CD4-positive, alpha-beta T cell treated with Interleukin-1 beta for 1 hour (primary cell): ENCODE measurements around the gene RHBDF1.
A peak's percentile ranks its signal among the peaks of the same experiment; 100 is the strongest.
"Not testable (repeated sequence)": the region's sequence is repeated elsewhere in the genome, so short reads cannot be mapped to it uniquely, and the experiment has no call there.

Experiments
- DNase-seq, 2 donors: peaks; one replicate each; pipeline ENCODE4 v3.0.0-alpha.2; 2020 to 2022

Gene RHBDF1

DNA sequence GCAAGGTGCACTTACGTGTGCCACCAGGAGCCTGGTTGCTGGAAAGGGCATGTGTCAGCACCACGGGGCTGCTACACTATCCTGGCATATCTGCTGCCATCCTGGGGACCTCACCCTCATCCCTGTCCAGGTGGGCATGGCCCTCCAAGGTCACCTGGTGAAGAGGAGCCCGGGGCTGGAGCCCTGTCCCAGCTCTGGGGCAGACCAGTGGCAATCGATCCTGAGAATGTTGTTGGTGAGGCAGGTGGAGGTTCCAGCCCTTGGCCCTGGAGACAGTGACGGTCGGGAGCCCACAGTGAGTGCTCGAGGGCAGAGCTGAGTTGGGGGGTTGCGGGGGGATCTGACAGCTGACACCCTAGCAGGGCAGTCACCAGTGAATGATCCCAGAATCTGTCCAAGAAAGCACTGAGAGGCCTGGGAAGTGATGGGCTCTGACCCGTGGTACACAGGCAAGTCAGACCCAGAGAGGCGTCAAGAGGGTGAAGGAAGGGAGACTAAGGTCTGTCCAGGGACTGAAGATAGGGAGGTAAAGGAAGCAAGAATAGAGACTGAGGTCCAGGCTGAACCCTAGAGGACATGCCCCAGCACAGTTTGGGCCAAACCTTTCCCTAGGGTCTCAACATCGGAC lies 36.6 kb downstream of the RHBDF1 start:
- no peak for DNase-seq

DNA sequence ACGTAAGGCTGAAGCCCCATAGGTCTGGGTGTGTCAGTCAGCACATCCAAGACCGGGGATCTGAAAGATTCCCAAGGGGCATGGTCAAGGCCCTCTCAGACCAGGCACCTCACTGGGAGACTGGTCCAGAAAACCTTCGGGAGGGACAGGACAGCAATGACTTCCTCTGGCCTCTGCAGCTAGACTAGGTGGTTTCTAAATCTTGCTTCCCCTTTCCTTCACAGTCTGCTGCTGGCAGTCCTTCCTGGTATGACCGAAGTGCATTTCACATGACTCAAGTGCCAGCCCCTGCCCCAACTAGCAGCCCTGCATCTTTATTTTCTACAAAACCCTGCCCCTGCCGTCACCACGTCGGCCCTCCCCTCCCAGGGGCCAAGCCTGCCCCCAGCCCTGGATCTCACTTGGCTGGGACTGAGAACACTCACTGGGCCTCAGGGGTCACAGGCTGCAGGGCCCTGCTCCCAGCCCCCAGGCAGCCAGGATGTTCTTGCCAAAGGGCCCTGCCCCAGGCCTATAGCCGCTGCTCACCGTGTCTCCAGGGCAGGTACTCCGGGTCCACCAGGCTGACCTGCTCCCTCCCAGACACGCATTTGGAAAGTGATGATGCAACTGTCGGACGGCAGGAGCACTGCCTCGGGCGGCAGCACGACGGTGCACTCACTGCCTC lies 37.3 kb downstream of the RHBDF1 start:
- peak in 1 of 2 donors; percentile 58 for DNase-seq

DNA sequence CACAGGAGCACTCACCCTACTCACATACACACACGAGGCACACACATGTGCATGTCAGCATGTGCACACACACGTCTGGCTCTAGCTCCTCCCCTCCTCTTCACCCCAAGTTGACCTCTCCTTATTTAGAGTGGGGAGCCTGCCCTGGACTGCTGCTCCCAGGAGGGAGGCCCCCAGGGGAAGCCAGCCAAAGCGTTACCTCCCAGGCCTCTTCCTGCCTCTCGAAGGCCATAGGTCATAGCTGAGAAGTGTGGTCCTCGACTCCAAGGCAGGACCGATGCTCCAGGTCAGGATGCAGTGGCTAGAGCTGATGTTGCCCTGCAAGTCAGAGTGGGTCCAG lies 37.8 kb downstream of the RHBDF1 start:
- DNase-seq, result no peak

GRCh38 chr16:33877-34647 lies 38.4 kb downstream of the RHBDF1 start:
- DNase-seq, result no peak

DNA sequence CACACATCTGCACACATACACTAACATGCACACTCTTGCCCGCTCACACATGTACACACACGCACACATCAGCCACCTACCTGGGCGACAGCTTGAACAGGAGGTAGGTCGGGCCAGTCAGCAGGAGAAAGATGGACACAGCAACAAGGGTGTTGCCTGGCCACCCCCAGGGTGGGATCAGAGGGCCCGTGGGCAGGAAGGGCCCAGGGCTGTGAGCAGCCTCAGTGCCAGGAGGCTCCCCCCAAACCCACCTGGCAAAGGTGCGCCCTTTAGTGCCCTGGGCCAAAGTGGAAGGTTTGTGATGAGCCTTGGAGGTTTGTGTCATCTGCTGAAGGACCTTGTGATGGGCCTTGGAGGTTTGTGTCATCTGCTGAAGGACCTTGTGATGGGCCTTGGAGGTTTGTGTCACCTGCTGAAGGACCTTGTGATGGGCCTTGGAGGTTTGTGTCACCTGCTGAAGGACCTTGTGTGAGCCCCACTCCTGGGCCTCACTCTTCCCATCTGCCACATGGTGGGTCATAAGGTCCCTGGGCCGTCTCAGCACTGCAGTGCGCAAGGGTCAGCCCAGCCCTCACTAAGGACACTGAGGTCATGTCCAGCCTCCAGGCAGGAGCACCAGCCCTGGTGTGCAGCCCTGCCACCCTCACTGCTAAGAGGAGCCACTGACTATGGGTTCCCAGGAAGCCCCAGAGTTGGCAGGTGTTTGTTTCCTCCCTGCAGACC lies 39.1 kb downstream of the RHBDF1 start:
- not testable (repeated sequence) for DNase-seq

GRCh38 chr16:30627-31026 lies 41.8 kb downstream of the RHBDF1 start:
- DNase-seq, result not testable (repeated sequence)

GRCh38 chr16:25926-26348 lies 46.5 kb downstream of the RHBDF1 start:
- not testable (repeated sequence) for DNase-seq

DNA sequence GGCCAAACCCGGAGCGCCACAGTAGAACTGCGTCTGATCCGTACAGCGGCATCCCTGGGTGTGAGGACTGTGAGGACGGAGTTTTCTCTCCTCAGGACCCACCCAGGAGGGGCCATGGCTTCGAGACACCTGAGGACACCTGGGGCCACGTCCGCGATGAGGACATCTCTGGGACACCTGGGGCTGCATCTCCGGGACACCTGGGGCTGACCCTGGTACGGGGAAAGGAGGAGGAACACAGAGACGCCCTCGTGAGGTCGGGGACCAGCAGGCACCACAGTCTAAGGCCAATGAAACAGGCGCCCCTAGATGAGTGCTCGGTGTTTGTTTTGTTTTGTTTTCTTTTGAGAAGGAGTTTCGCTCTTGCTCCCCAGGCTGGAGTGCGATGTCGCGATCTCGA lies 48.3 kb downstream of the RHBDF1 start:
- DNase-seq, result not testable (repeated sequence)

GRCh38 chr16:20886-21285 lies 51.5 kb downstream of the RHBDF1 start:
- DNase-seq, result not testable (repeated sequence)

DNA sequence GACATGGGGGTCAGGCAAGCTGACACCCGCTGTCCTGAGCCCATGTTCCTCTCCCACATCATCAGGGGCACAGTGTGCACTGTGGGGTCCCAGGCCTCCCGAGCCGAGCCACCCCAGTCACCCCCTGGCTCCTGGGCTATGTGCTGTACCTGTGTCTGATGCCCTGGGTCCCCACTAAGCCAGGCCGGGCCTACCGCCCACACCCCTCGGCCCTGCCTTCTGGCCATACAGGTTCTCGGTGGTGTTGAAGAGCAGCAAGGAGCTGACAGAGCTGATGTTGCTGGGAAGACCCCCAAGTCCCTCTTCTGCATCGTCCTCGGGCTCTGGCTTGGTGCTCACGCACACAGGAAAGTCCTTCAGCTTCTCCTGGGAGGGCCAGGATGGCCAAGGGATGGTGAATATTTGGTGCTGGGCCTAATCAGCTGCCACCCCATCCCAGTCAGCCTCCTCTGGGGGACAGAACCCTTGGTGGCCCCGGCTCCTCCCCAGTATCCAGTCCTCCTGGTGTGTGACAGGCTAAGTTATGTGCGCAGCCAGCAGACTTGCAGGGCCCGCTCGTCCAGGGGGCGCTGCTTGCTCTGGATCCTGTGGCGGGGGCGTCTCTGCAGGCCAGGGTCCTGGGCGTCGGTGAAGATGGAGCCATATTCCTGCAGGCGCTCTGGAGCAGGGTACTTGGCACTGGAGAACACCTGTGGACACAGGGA lies 55.2 kb downstream of the RHBDF1 start:
- DNase-seq, result not testable (repeated sequence)

- DNase-seq, result peak; percentile 93
These were observed 61.7 kb downstream of the RHBDF1 start for GRCh38 chr16:10772-11171.

DNA sequence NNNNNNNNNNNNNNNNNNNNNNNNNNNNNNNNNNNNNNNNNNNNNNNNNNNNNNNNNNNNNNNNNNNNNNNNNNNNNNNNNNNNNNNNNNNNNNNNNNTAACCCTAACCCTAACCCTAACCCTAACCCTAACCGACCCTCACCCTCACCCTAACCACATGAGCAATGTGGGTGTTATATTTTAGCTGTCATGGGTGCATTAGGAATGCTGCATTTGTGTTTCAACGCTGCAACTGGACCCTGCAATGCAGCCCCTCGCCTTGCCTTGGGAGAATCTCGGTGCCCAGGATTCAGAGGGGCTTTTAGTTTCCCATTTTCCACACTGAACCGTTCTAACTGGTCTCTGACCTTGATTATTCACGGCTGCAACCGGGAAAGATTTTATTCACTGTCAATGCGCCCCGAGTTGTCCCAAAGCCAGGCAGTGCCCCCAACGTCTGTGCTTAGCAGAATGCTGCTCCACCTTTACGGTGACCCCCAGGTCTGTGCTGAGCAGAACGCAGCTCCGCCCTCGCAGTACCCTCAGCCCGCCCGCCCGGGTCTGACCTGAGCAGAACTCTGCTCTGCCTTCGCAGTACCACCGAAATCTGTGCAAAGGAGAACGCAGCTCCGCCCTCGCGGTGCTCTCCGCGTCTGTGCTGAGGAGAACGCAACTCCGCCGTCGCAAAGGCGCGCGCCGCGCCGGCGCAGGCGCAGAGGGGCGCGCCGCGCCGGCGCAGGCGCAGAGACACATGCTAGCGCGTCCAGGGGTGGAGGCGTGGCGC lies 62.3 kb downstream of the RHBDF1 start:
- DNase-seq, result no peak
